Thyroid gland (tissue), 4 donors: Measurements from ENCODE around the gene PTH. TPM values are rescaled to one million over a fixed set of nuclear protein-coding genes. Genes with fewer than 3 reads are reported as not detected.

Experiments used
- DNase-seq, 2 donors: peaks; one replicate each; pipeline ENCODE4 v3.0.0-alpha.2; 2019
- H3K27ac ChIP-seq, 3 donors: fragments of 200-600 bp; sonication (generic); 1 replicate in 2 of 3; 2 replicates in 1 of 3; pipeline ENCODE4 v1.5.1; 2016 to 2019; ENCODE audit warnings: mild to moderate bottlenecking in 1 of 3, moderate library complexity in 1 of 3
- H3K27me3 ChIP-seq: fragments of 200-600 bp; sonication (generic); one replicate; pipeline ENCODE4 v1.5.1; 2019
- H3K36me3 ChIP-seq, 2 donors: fragments of 200-600 bp; sonication (generic); one replicate each; pipeline ENCODE4 v1.5.1; 2016 to 2019
- H3K4me1 ChIP-seq, 2 donors: fragments of 200-600 bp; sonication (generic); one replicate each; pipeline ENCODE4 v1.5.1; 2017 to 2019
- H3K4me3 ChIP-seq, 3 donors: fragments of 200-600 bp; sonication (generic); replicated peaks in 1 of 3; 1 replicate in 2 of 3; 2 replicates in 1 of 3; pipeline ENCODE4 v1.5.1; 2016; ENCODE audit warnings: mild to moderate bottlenecking in 1 of 3
- H3K9me3 ChIP-seq: fragments of 200-600 bp; sonication (generic); one replicate; pipeline ENCODE4 v1.5.1; 2017
- POLR2A ChIP-seq, 2 donors: fragments of 450-650 bp; IDR thresholded peaks; one replicate each; pipeline ENCODE4 v1.6.1; 2017; ENCODE audit warnings: antibody characterized with exemption in 2 of 2, mild to moderate bottlenecking in 2 of 2, moderate library complexity in 1 of 2
- WGBS, 2 donors: methylation state at CpG; one replicate each; pipeline ENCODE4 v1.1.5; 2017; 5-methylcytosine and 5-hydroxymethylcytosine counted together
- intact Hi-C: fragments of 100-400 bp; cut with DNase I; formaldehyde crosslinking; loops from one replicate; pipeline ENCODE4 v1.15.1; 2023
- total RNA-seq, 4 donors: library from RNA; depleted of rRNA; stranded (reverse); fragments of >200 nt; gene quantifications; one replicate each; pipeline ENCODE4 v1.2.3, GENCODE V29; 2016
- TF ChIP-seq, protein P1 (sequence below), 6 experiments: fragments of 200-600 bp in 3 of 6; fragments of 450-650 bp in 3 of 6; sonication (generic) in 3 of 6; IDR thresholded peaks; one replicate each; pipeline ENCODE4 v1.5.1; 2016 to 2019; ENCODE audit warnings: antibody characterized with exemption in 6 of 6, mild to moderate bottlenecking in 2 of 6, inconsistent platforms in 1 of 6, moderate library complexity in 1 of 6

Gene PTH
- total RNA-seq, 4 donors from 2014 or later, result not detected

DNA sequence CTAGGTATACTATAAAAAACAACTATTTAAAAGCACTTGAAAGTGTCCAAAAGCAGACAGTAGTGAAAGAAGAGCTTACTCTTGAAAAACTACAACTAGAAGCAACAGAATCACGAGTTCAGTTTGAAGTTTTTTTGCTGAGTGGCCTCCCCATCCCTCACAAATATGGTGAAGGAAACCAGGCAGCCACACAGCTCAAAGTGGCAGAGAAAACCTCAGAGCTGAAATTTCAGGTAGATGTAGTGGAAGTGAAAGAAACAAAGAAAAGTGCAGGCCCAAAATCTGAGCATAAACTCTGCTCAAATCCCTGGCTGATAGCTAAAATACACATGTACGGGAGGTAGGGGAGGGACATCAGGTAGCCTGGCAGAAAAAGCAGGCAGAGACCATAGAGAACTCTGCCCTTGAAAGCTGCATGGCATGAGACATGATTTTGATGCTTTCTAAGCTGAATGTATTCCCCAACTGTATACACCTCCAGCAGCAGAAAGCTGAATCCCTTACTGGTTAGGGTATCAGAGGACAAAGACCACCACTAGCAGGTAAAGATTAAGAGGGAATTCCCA is 44.9 kb downstream of the PTH start:
- no peak for DNase-seq
- no peaks in the 10 kb centered on the region for H3K9me3 ChIP-seq
- H3K4me3 ChIP-seq, result no peak overlapping the region
- H3K27ac ChIP-seq, result peak overlapping the region in 2 of 3 donors; percentile 10 to 25
- H3K27me3 ChIP-seq, result no peaks in the 10 kb centered on the region
- 57 to 79% methylated on average over 2 of the region's 2 CpGs for WGBS, 2 donors
- intact Hi-C loops, result no loop called here
- no peaks in the 10 kb centered on the region for H3K36me3 ChIP-seq
- H3K4me1 ChIP-seq, result peaks cover 9 to 11% of the 10 kb centered on the region in 2 donors
- TF ChIP-seq, protein P1, sequence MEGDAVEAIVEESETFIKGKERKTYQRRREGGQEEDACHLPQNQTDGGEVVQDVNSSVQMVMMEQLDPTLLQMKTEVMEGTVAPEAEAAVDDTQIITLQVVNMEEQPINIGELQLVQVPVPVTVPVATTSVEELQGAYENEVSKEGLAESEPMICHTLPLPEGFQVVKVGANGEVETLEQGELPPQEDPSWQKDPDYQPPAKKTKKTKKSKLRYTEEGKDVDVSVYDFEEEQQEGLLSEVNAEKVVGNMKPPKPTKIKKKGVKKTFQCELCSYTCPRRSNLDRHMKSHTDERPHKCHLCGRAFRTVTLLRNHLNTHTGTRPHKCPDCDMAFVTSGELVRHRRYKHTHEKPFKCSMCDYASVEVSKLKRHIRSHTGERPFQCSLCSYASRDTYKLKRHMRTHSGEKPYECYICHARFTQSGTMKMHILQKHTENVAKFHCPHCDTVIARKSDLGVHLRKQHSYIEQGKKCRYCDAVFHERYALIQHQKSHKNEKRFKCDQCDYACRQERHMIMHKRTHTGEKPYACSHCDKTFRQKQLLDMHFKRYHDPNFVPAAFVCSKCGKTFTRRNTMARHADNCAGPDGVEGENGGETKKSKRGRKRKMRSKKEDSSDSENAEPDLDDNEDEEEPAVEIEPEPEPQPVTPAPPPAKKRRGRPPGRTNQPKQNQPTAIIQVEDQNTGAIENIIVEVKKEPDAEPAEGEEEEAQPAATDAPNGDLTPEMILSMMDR (IDR thresholded peaks at IDR 0.05), result no peak
- no peak for TF ChIP-seq POLR2A (IDR thresholded peaks at IDR 0.05)

DNA sequence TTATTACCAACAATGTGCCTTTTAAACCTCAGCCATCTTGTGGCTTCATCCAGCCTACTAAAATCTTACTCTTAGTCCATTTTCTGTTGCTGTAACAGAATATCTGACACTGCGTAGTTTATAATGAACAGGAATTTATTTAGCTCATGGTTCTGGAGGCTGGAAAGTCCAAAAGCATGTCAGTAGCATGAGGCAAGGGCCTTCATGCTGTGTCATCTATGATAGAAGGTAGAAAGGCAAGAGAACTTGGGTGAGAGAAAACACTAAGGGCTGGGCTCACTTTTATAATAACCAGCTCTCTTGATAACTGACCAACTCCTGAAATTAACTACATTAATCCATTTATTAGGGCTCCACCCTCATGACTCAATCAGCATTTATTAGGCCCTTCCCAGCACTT is 46.3 kb downstream of the PTH start:
- intact Hi-C loops, result no loop called here
- Histone ChIP-seq H3K27me3 (no peaks in the 10 kb centered on the region), H3K27ac (no peak overlapping the region), H3K36me3 (no peaks in the 10 kb centered on the region), H3K9me3 (no peaks in the 10 kb centered on the region), H3K4me3 (no peak overlapping the region), H3K4me1 (peaks cover 9 to 11% of the 10 kb centered on the region in 2 donors)
- 0 to 4% methylated on average over 1 of the region's 1 CpG for WGBS, 2 donors
- TF ChIP-seq, protein P1 (IDR thresholded peaks at IDR 0.05), result no peak
- no peak for TF ChIP-seq POLR2A (IDR thresholded peaks at IDR 0.05)
- DNase-seq, result no peak

DNA sequence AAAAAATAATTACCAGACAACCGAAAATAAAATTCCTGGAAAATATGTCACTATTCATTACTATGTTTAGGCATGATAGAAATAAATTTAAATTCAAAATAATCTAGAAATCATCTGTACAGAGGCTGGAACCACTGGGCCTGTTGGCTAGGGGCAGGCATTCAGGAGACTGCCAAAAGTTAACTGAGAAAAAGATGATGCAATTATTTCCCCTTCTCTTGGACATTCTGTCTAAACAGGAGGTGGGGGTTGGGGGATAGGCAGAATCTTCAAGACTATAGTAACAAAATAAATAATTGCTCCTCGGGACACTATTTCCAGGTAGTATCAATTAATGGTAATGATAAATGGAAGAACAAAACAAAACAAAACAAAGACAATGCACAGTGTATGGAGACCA is 46.9 kb downstream of the PTH start:
- intact Hi-C loops, result no loop called here
- Histone ChIP-seq H3K4me1 (peaks cover 9 to 11% of the 10 kb centered on the region in 2 donors), H3K9me3 (no peaks in the 10 kb centered on the region), H3K27me3 (no peaks in the 10 kb centered on the region), H3K27ac (no peak overlapping the region), H3K36me3 (no peaks in the 10 kb centered on the region), H3K4me3 (no peak overlapping the region)
- TF ChIP-seq, protein P1 (IDR thresholded peaks at IDR 0.05), result no peak
- TF ChIP-seq POLR2A (IDR thresholded peaks at IDR 0.05), result no peak
- 67 to 72% methylated on average over 2 of the region's 2 CpGs for WGBS, 2 donors
- no peak for DNase-seq

DNA sequence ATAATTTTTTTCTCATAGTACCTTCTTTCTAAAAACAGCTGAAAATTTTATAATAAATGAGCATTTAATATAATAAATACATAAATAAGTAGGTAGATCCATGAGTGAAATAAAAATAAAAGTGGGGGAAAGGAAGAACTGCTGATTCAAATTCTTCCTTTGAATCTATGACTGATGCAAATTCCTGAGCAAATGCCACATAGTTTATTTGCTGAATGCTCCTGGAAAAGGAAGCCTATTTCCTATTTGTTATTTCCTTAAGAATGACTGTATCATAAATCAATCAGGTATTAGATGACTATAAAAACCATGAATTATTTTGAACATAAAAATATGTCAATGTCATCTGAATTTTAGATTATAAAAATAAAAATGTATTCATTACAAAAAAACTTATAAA is 49.4 kb downstream of the PTH start:
- Histone ChIP-seq H3K4me3 (no peak overlapping the region), H3K36me3 (no peaks in the 10 kb centered on the region), H3K4me1 (peaks cover 9 to 10% of the 10 kb centered on the region in 2 donors), H3K27ac (no peak overlapping the region), H3K9me3 (no peaks in the 10 kb centered on the region), H3K27me3 (no peaks in the 10 kb centered on the region)
- TF ChIP-seq POLR2A (IDR thresholded peaks at IDR 0.05), result no peak
- TF ChIP-seq, protein P1 (IDR thresholded peaks at IDR 0.05), result no peak
- DNase-seq, result no peak
- intact Hi-C loops, result no loop called here

DNA sequence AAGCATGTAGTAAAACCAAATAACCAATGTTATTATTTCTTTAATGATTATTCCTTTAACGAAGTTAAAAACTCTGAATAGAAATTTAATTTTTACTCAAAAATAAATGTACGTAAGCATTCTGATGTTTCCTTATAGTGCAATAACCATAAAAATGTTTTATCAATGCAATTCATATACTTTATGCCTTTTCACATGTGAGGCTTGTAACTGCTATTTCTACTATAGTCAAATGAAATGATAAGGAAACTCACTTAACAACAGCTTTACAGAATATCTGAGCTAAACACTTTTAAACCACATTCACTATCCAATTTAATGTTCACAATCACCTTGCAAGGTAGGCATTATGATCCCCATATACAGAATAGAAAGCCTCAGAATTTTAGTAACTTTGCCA is 50.2 kb downstream of the PTH start:
- TF ChIP-seq, protein P1 (IDR thresholded peaks at IDR 0.05), result no peak
- no peak for TF ChIP-seq POLR2A (IDR thresholded peaks at IDR 0.05)
- Histone ChIP-seq H3K27me3 (no peaks in the 10 kb centered on the region), H3K4me3 (no peak overlapping the region), H3K4me1 (peaks cover 1 to 4% of the 10 kb centered on the region in 2 donors), H3K27ac (no peak overlapping the region), H3K9me3 (no peaks in the 10 kb centered on the region), H3K36me3 (no peaks in the 10 kb centered on the region)
- intact Hi-C loops, result no loop called here
- DNase-seq, result no peak
- WGBS, 2 donors, result 97 to 99% methylated on average over 2 of the region's 2 CpGs

Other genes with a start within 250 kb of the PTH start
- gene BMAL1, start 218.2 kb downstream of the PTH start, total RNA-seq, result 10 to 100 TPM; 41.2 to 97.5 (median 50.7) TPM
- 10 to 100 TPM; 26.9 to 36.6 (median 35.3) TPM for gene BTBD10, start 32.8 kb downstream of the PTH start, total RNA-seq
- 10 to 100 TPM; 43.8 to 76.0 (median 48.9) TPM for gene FAR1, start 172.7 kb upstream of the PTH start, total RNA-seq